ENCODE data around the gene ARHGAP22. TPM values are rescaled to one million over a fixed set of nuclear protein-coding genes. Genes with fewer than 3 reads are reported as not detected.

ARHGAP22 gene
- polyA plus RNA-seq, 3 donors = 1.5 to 7.8 (median 1.9) TPM

DNA sequence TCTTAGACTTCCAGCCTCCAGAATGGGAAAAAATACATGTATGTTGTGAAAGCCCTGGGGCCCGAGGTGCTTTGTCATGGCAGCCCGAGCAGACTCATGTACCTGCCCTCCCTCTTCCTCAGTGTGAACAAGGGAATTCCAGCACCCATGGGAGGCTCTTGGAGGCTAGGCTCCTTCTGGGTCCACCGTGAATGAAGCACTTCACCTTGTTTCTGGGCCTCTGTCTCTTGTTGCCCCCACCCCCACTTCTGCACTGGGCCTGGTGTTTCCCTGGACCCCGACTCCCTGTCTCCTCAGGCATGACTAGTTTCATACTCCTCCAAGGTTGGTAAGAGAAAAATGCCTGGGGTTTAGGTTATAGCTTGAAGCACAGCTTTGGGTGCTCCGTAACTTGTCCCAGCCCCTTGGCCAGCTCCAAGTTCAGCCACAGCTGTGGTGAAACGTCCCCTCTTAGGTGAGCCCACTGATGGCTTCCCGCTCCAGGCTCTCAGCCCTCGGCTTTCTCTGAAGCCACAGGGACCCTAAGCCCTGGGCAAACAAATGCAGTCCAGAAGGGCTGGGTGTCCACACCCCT lies 30.2 kb upstream of the ARHGAP22 start:
- H3K4me3 ChIP-seq (replicated peaks in 1 of 3; ENCODE audit: low read depth in 2 of 3, low read length in 3 of 3) = peak overlapping the region in 1 of 3 experiments; percentile 53
- peak overlapping the region; percentile 46 to 79 for H3K27ac ChIP-seq (ENCODE audit: low read depth in 1 of 2, low read length in 2 of 2)
- no peaks in the 10 kb centered on the region for H4K20me1 ChIP-seq (ENCODE audit: insufficient read depth, low read length)
- 62% methylated on average over 7 of the region's 8 CpGs for WGBS (ENCODE audit: insufficient coverage)
- DNase-seq = peak in 2 of 3 donors; percentile 36 to 58
- H3K4me1 Mint-ChIP-seq = peaks cover 79% of the 10 kb centered on the region
- H3K27ac Mint-ChIP-seq = peak overlapping the region; percentile 17 to 94 (median 86)
- TF ChIP-seq, protein P1, sequence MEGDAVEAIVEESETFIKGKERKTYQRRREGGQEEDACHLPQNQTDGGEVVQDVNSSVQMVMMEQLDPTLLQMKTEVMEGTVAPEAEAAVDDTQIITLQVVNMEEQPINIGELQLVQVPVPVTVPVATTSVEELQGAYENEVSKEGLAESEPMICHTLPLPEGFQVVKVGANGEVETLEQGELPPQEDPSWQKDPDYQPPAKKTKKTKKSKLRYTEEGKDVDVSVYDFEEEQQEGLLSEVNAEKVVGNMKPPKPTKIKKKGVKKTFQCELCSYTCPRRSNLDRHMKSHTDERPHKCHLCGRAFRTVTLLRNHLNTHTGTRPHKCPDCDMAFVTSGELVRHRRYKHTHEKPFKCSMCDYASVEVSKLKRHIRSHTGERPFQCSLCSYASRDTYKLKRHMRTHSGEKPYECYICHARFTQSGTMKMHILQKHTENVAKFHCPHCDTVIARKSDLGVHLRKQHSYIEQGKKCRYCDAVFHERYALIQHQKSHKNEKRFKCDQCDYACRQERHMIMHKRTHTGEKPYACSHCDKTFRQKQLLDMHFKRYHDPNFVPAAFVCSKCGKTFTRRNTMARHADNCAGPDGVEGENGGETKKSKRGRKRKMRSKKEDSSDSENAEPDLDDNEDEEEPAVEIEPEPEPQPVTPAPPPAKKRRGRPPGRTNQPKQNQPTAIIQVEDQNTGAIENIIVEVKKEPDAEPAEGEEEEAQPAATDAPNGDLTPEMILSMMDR (IDR thresholded peaks at IDR 0.05) = no peak
- no peaks in the 10 kb centered on the region for H3K79me2 ChIP-seq (ENCODE audit: insufficient read depth, low read length)
- peak overlapping the region; percentile 58 for H3K4me2 ChIP-seq (replicated peaks; ENCODE audit: extremely low read depth, low read length, poor library complexity, severe bottlenecking)
- peaks cover 0 to 4% (median 0%) of the 10 kb centered on the region in 7 donors for H3K9me3 Mint-ChIP-seq
- H3K4me3 Mint-ChIP-seq = peak overlapping the region in 1 of 2 donors; percentile 73
- no peaks in the 10 kb centered on the region for H3K36me3 ChIP-seq (replicated peaks in 1 of 2; ENCODE audit: control insufficient read depth in 1 of 2, insufficient read depth in 2 of 2, low read length in 2 of 2)
- H3K27me3 Mint-ChIP-seq (ENCODE audit: low read depth in 3 of 3) = peaks cover 17 to 28% (median 20%) of the 10 kb centered on the region in 3 donors
- H3K27me3 ChIP-seq (ENCODE audit: control insufficient read depth in 2 of 2, insufficient read depth in 2 of 2, low read length in 2 of 2) = no peaks in the 10 kb centered on the region
- no peak overlapping the region for H3K9ac ChIP-seq (ENCODE audit: insufficient read depth, low read length, poor library complexity, severe bottlenecking)
- H2AFZ ChIP-seq (ENCODE audit: insufficient read depth, low read depth, low read length, poor library complexity, severe bottlenecking) = no peak overlapping the region
- peaks cover 9 to 17% of the 10 kb centered on the region in 2 donors for H3K36me3 Mint-ChIP-seq
- intact Hi-C loops (cut with micrococcal nuclease) = no loop called here
- H3K9me3 ChIP-seq (replicated peaks in 1 of 2; ENCODE audit: control insufficient read depth in 1 of 2, insufficient read depth in 1 of 2, low read length in 2 of 2) = no peaks in the 10 kb centered on the region
- H3K4me1 ChIP-seq (ENCODE audit: control insufficient read depth in 1 of 2, insufficient read depth in 2 of 2, low read length in 2 of 2) = peaks cover 72 to 73% of the 10 kb centered on the region in 2 donors

DNA sequence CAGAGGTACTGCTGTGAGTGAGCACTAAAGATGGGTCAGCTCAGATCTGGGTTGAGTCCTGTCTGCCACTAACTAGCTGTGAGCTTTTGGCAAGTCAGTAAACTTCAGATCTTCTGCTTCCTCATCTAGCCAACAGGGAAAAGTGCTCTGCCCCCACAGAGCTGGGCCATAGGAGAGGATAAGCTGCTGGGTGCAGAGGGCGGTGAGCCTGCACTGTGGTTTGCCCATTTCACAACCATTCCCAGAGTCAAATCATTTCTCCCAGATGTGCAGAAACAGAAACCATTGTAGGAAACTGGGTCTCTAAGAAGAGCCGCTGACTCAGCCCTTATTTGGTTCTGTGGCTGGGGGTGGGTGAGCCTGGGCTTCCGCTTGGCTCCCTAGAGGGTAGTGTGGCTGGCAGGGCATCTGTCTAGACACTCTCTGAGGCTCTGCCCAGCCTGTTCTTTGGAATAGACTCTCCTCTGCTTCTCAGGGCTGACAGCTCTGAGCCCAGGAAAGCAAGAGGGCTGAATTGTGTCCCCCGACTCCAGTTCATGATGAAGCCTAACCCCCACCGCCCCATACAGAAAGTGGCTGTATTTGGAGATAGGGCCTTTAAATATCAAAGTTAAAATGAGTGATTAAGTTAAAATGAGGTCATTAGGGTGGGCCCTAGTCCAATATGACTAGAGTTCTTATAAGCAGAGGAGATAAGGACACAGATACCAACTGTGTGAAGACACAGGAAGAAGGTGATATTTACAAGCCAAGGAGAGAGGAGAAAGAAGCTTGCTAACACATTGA lies 29.5 kb upstream of the ARHGAP22 start:
- H3K4me1 ChIP-seq (ENCODE audit: control insufficient read depth in 1 of 2, insufficient read depth in 2 of 2, low read length in 2 of 2) = peaks cover 65 to 68% of the 10 kb centered on the region in 2 donors
- no peaks in the 10 kb centered on the region for H3K79me2 ChIP-seq (ENCODE audit: insufficient read depth, low read length)
- H3K27me3 ChIP-seq (ENCODE audit: control insufficient read depth in 2 of 2, insufficient read depth in 2 of 2, low read length in 2 of 2) = no peaks in the 10 kb centered on the region
- intact Hi-C loops (cut with micrococcal nuclease) = no loop called here
- H3K9ac ChIP-seq (ENCODE audit: insufficient read depth, low read length, poor library complexity, severe bottlenecking) = no peak overlapping the region
- H3K9me3 ChIP-seq (replicated peaks in 1 of 2; ENCODE audit: control insufficient read depth in 1 of 2, insufficient read depth in 1 of 2, low read length in 2 of 2) = no peaks in the 10 kb centered on the region
- H2AFZ ChIP-seq (ENCODE audit: insufficient read depth, low read depth, low read length, poor library complexity, severe bottlenecking) = no peak overlapping the region
- no peaks in the 10 kb centered on the region for H4K20me1 ChIP-seq (ENCODE audit: insufficient read depth, low read length)
- WGBS (ENCODE audit: insufficient coverage) = 0% methylated on average over 1 of the region's 5 CpGs
- H3K4me3 ChIP-seq (replicated peaks in 1 of 3; ENCODE audit: low read depth in 2 of 3, low read length in 3 of 3) = peak overlapping the region in 1 of 3 experiments; percentile 53
- Mint-ChIP-seq H3K27ac (peak overlapping the region; percentile 84 to 94 (median 89)), H3K4me3 (peak overlapping the region; percentile 48 to 73), H3K4me1 (peaks cover 72% of the 10 kb centered on the region), H3K9me3 (peaks cover 0 to 4% (median 0%) of the 10 kb centered on the region in 7 donors), H3K36me3 (peaks cover 9 to 17% of the 10 kb centered on the region in 2 donors), H3K27me3 (ENCODE audit: low read depth in 3 of 3) (peaks cover 18 to 28% (median 20%) of the 10 kb centered on the region in 3 donors)
- TF ChIP-seq, protein P1 (IDR thresholded peaks at IDR 0.05) = no peak
- no peaks in the 10 kb centered on the region for H3K36me3 ChIP-seq (replicated peaks in 1 of 2; ENCODE audit: control insufficient read depth in 1 of 2, insufficient read depth in 2 of 2, low read length in 2 of 2)
- H3K27ac ChIP-seq (ENCODE audit: low read depth in 1 of 2, low read length in 2 of 2) = peak overlapping the region; percentile 46 to 79
- peak; percentile 77 to 94 (median 93) for DNase-seq
- H3K4me2 ChIP-seq (replicated peaks; ENCODE audit: extremely low read depth, low read length, poor library complexity, severe bottlenecking) = peak overlapping the region; percentile 58

All from CD14-positive monocyte (primary cell).